ENCODE data around the gene ERBB2. TPM values are rescaled to one million over a fixed set of nuclear protein-coding genes. Genes with fewer than 3 reads are reported as not detected.

Gene ERBB2
- total and polyA plus RNA-seq, 2 of the 8 experiments (the other 6 are each of a cell fraction or from before 2014, with no cell fraction given), result 183 to 394 TPM

DNA sequence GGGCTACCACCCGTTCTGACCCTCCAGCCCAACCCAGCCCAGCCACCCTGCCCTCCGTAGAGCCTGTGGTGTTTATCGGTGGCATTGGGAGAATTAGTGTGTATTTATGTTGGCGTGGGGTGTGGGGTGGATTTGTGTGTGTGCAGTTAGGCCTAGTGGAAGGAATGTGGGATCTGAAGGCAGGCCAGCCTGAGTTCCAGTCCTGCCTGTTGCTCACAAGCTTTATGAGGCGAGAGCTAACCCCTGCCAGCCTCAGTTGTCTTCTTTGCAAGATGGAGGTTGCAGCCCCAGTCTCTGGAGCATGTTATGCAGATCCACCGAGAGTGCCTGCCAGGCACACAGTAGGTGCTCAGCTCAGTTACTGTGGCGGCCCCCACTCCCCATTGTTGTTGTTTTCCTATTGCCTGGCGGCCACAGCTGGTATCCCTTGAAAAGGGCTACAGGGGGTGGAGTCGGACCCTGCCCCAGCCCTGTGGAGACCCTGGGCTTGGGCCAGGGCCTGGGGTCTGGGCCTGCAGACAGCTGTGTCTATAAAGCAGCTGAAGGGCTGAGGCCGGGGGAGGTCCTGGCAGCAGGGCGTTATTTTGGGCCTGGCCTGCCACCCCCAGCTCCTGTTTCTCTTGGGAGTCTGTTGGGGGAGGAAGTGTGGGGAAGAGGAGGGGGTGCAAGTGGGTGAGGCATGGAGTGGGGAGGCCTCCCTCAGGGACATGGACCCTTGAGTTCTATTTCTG, 5.1 kb downstream of the ERBB2 start (continued):
- TF ChIP-seq CBX8 (IDR thresholded peaks at IDR 0.05; ENCODE audit: borderline replicate concordance, low read depth, low read length), result no peak
- TF ChIP-seq RNF2 (IDR thresholded peaks at IDR 0.05; ENCODE audit: borderline replicate concordance, low read depth, low read length, missing control alignments, poor library complexity, severe bottlenecking), result no peak
- TF ChIP-seq YY1 (IDR thresholded peaks at IDR 0.05; ENCODE audit: low read depth, low read length), result peak; percentile 77
- peak; percentile 9; the same call in 1 of the 2 replicates for TF ChIP-seq KDM1A (IDR thresholded peaks at IDR 0.05; ENCODE audit: borderline replicate concordance, low read length)
- no peak for TF ChIP-seq RBBP5 (IDR thresholded peaks at IDR 0.05; ENCODE audit: borderline replicate concordance, low read depth, low read length)
- no peak for TF ChIP-seq FOSL1 (IDR thresholded peaks at IDR 0.05; ENCODE audit: insufficient read depth, low read depth, low read length)
- peak in 1 of 3 experiments; percentile 10; a peak in 1 of 4 replicates for TF ChIP-seq CTCF (IDR thresholded peaks at IDR 0.05; ENCODE audit: control extremely low read depth in 1 of 3, insufficient read depth in 1 of 3, low read depth in 1 of 3, low read length in 3 of 3)
- no peak for TF ChIP-seq SRF (IDR thresholded peaks at IDR 0.05; ENCODE audit: low read depth, low read length)
- TF ChIP-seq RAD21 (IDR thresholded peaks at IDR 0.05 in 1 of 2, conservative IDR thresholded peaks at IDR 0.05 in 1 of 2; ENCODE audit: low read depth in 2 of 2, low read length in 2 of 2), result 0 out of 4 replicates have a peak, but pooled peaks of 1 of the 2 experiments have one; percentile 7
- peak; percentile 16; the same call in 1 of the 2 replicates for TF ChIP-seq POLR2AphosphoS5 (IDR thresholded peaks at IDR 0.05; ENCODE audit: low read depth, low read length)
- TF ChIP-seq TAF1 (IDR thresholded peaks at IDR 0.05; ENCODE audit: low read depth, low read length), result 0 out of 2 replicates have a peak, but pooled peaks have one; percentile 29
- no peak for TF ChIP-seq CEBPB (IDR thresholded peaks at IDR 0.05; ENCODE audit: low read depth, low read length)
- TF ChIP-seq POLR2A (IDR thresholded peaks at IDR 0.05; ENCODE audit: control extremely low read depth in 1 of 2, low read depth in 2 of 2, low read length in 2 of 2), result no peak
- TF ChIP-seq GABPA (IDR thresholded peaks at IDR 0.05; ENCODE audit: borderline replicate concordance, insufficient read depth, low read length), result no peak
- TF ChIP-seq NRF1 (IDR thresholded peaks at IDR 0.05; ENCODE audit: low read depth, low read length), result no peak
- TF ChIP-seq CHD1 (IDR thresholded peaks at IDR 0.05; ENCODE audit: low read depth, low read length), result no peak
- TF ChIP-seq RXRA (IDR thresholded peaks at IDR 0.05; ENCODE audit: insufficient read depth, low read depth, low read length), result no peak
- no peak for TF ChIP-seq E2F6 (IDR thresholded peaks at IDR 0.05)
- peak; percentile 87 for TF ChIP-seq TEAD4 (IDR thresholded peaks at IDR 0.05; ENCODE audit: low read depth, low read length)
- peak; percentile 56 for TF ChIP-seq CTBP2 (IDR thresholded peaks at IDR 0.05; ENCODE audit: borderline replicate concordance, insufficient read depth, insufficient read length, low read length)
